Measurements from ENCODE around the gene ARGFX. TPM values are rescaled to one million over a fixed set of nuclear protein-coding genes. Genes with fewer than 3 reads are reported as not detected.

ARGFX gene
- total and polyA plus RNA-seq, 10 of the 15 experiments (the other 5 are each of a cell fraction or from before 2014, with no cell fraction given): not detected

GRCh38 chr3:121557426-121557934 lies 10.3 kb upstream of the ARGFX start (continued):
- no peak for TF ChIP-seq NFIC (IDR thresholded peaks at IDR 0.05; ENCODE audit: low read depth, low read length)
- no peak for TF ChIP-seq CHD2 (IDR thresholded peaks at IDR 0.05; ENCODE audit: borderline replicate concordance, low read depth, low read length)

DNA sequence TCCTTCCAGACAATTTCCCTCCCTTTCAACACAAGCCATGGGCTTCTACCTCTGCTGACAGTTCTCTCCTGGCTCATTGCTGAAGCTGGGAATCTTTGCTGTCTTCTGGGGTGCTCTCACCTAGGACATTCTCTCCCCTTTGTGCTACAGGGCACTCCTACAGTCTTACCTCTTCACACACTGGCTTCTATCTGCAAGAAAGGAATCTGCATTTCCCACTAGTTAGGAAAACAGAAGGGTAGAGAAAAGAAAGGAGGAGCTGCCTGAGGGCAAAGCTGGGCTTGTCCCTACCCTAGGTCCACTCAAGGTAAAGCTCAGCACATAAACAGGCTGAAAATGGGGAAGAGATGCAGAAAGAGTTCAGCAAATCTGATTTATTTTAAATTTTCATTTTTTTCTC lies 5.6 kb upstream of the ARGFX start:
- DNase-seq (ENCODE audit: low read depth, low spot score): no peak
- Histone ChIP-seq H2AFZ (ENCODE audit: control insufficient read depth, low read depth, low read length) (no peak overlapping the region), H3K4me3 (no peak overlapping the region), H3K27me3 (replicated peaks in 1 of 2; ENCODE audit: control insufficient read depth in 2 of 2, insufficient read depth in 2 of 2, low read length in 1 of 2) (no peaks in the 10 kb centered on the region; a peak in 1 of 4 replicates), H3K4me2 (ENCODE audit: control insufficient read depth, insufficient read depth) (no peak overlapping the region), H3K9ac (ENCODE audit: control insufficient read depth, insufficient read depth, low read length) (no peak overlapping the region), H3K4me1 (ENCODE audit: control insufficient read depth, insufficient read depth, low read length) (no peaks in the 10 kb centered on the region), H3K79me2 (ENCODE audit: control insufficient read depth, insufficient read depth, low read length) (no peaks in the 10 kb centered on the region), H4K20me1 (ENCODE audit: control insufficient read depth, insufficient read depth) (no peaks in the 10 kb centered on the region), H3K9me3 (replicated peaks; ENCODE audit: control insufficient read depth, insufficient read depth, low read length) (no peaks in the 10 kb centered on the region), H3K36me3 (ENCODE audit: control insufficient read depth in 2 of 2, insufficient read depth in 2 of 2, low read length in 1 of 2) (no peaks in the 10 kb centered on the region), H3K27ac (ENCODE audit: control insufficient read depth, insufficient read depth) (no peak overlapping the region)
- BruUV-seq (replicated peaks): no TSS peak
- no peak for ATAC-seq
- FAIRE-seq: no peak
- TF ChIP-seq CREM (IDR thresholded peaks at IDR 0.05; ENCODE audit: low read depth) (no peak), ZBED1 (IDR thresholded peaks at IDR 0.05; ENCODE audit: borderline replicate concordance) (no peak)
- TF ChIP-seq, protein P1, sequence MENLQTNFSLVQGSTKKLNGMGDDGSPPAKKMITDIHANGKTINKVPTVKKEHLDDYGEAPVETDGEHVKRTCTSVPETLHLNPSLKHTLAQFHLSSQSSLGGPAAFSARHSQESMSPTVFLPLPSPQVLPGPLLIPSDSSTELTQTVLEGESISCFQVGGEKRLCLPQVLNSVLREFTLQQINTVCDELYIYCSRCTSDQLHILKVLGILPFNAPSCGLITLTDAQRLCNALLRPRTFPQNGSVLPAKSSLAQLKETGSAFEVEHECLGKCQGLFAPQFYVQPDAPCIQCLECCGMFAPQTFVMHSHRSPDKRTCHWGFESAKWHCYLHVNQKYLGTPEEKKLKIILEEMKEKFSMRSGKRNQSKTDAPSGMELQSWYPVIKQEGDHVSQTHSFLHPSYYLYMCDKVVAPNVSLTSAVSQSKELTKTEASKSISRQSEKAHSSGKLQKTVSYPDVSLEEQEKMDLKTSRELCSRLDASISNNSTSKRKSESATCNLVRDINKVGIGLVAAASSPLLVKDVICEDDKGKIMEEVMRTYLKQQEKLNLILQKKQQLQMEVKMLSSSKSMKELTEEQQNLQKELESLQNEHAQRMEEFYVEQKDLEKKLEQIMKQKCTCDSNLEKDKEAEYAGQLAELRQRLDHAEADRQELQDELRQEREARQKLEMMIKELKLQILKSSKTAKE (IDR thresholded peaks at IDR 0.05; ENCODE audit: low read depth, poor library complexity, severe bottlenecking): no peak
- ChIA-PET POLR2A (interaction anchor here (0.9 kb wide), 1 partner anchor 8 kb away, joined by 4 read pairs; no protein-coding TSS in a partner anchor), CTCF (no interaction called here), SMC1A (ENCODE audit: uncharacterized antibody, unreplicated experiment) (interaction anchor here (1.3 kb wide), 1 partner anchor 36 kb away, joined by 3 read pairs; no protein-coding TSS in a partner anchor), RAD21 (ENCODE audit: unreplicated experiment) (interaction anchor here (1.4 kb wide), 1 partner anchor 18 kb away, joined by 4 read pairs; no protein-coding TSS in a partner anchor)
- intact Hi-C loops (cut with micrococcal nuclease; ENCODE audit: unreplicated experiment) (no loop called here), in situ Hi-C loops (cut with MboI) (no loop called here)

Measured in GM12878 (cell line).